ENCODE data around the gene GALT. TPM values are rescaled to one million over a fixed set of nuclear protein-coding genes. Genes with fewer than 3 reads are reported as not detected.

GALT gene
- total RNA-seq, 6 donors from 2014 or later = 33.4 to 141 (median 44.3) TPM

GRCh38 chr9:34684816-34685215, 38.3 kb downstream of the GALT start:
- H3K4me3 ChIP-seq = no peak overlapping the region
- DNase-seq = no peak
- H3K9me3 ChIP-seq = no peaks in the 10 kb centered on the region
- peaks cover 0 to 5% (median 0%) of the 10 kb centered on the region in 4 donors for H3K4me1 ChIP-seq
- H3K27me3 ChIP-seq = no peaks in the 10 kb centered on the region
- H3K27ac ChIP-seq = no peak overlapping the region
- TF ChIP-seq CTCF (IDR thresholded peaks at IDR 0.05) (no peak), POLR2A (IDR thresholded peaks at IDR 0.05) (no peak), POLR2AphosphoS5 (IDR thresholded peaks at IDR 0.05) (no peak), EP300 (IDR thresholded peaks at IDR 0.05) (no peak)
- peaks cover 0 to 4% (median 0%) of the 10 kb centered on the region in 4 donors for H3K36me3 ChIP-seq
- no peak for ATAC-seq (ENCODE audit: low FRiP score in 2 of 2)
- 90% methylated on average over 4 of the region's 4 CpGs for WGBS, 2 donors

GRCh38 chr9:34685591-34685990, 39.1 kb downstream of the GALT start:
- TF ChIP-seq POLR2AphosphoS5 (IDR thresholded peaks at IDR 0.05) (no peak), EP300 (IDR thresholded peaks at IDR 0.05) (no peak), CTCF (IDR thresholded peaks at IDR 0.05) (no peak), POLR2A (IDR thresholded peaks at IDR 0.05) (no peak)
- no peak for DNase-seq
- no peak for ATAC-seq (ENCODE audit: low FRiP score in 2 of 2)
- H3K27me3 ChIP-seq = no peaks in the 10 kb centered on the region
- H3K4me1 ChIP-seq = peaks cover 0 to 6% (median under 1%) of the 10 kb centered on the region in 4 donors
- WGBS, 2 donors = 84 to 89% methylated on average over 4 of the region's 4 CpGs
- peaks cover 0 to 4% (median 0%) of the 10 kb centered on the region in 4 donors for H3K36me3 ChIP-seq
- no peaks in the 10 kb centered on the region for H3K9me3 ChIP-seq
- no peak overlapping the region for H3K4me3 ChIP-seq
- no peak overlapping the region for H3K27ac ChIP-seq

GRCh38 chr9:34686231-34686630, 39.8 kb downstream of the GALT start:
- Histone ChIP-seq H3K9me3 (no peaks in the 10 kb centered on the region), H3K27me3 (no peaks in the 10 kb centered on the region), H3K4me1 (peaks cover 0 to 12% (median 3%) of the 10 kb centered on the region in 4 donors), H3K4me3 (no peak overlapping the region), H3K27ac (no peak overlapping the region), H3K36me3 (no peaks in the 10 kb centered on the region)
- DNase-seq (no peak), ATAC-seq (ENCODE audit: low FRiP score in 2 of 2) (peak in 1 of 2 donors; percentile 16)
- TF ChIP-seq POLR2AphosphoS5 (IDR thresholded peaks at IDR 0.05) (no peak), CTCF (IDR thresholded peaks at IDR 0.05) (no peak), POLR2A (IDR thresholded peaks at IDR 0.05) (no peak), EP300 (IDR thresholded peaks at IDR 0.05) (no peak)
- WGBS, 2 donors = 86 to 90% methylated on average over 5 of the region's 5 CpGs

DNA sequence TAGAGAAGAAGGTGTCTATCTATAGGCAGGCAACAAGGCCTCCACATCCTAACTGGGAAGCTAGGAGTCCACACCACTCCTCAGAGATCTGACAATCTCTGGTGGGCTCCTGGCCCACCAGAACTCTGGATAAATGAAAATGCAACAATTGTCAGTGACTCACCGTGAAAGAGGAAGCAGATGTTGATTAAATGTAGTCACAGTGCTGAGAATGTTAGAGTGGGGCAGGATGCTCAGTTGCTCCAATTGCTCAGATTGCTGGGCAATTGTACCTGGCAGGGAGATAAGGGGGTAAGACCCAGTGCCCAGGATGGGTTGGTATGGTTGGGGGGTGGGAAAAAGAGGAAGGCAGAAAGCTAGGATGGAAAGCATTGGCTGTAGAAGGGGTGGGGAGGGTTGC, 40.3 kb downstream of the GALT start:
- no peaks in the 10 kb centered on the region for H3K27me3 ChIP-seq
- no peak for ATAC-seq (ENCODE audit: low FRiP score in 2 of 2)
- no peaks in the 10 kb centered on the region for H3K36me3 ChIP-seq
- no peak overlapping the region for H3K27ac ChIP-seq
- H3K4me1 ChIP-seq = peaks cover 0 to 12% (median 3%) of the 10 kb centered on the region in 4 donors
- 27 to 46% methylated on average over 1 of the region's 1 CpG for WGBS, 2 donors
- H3K9me3 ChIP-seq = no peaks in the 10 kb centered on the region
- TF ChIP-seq POLR2A (IDR thresholded peaks at IDR 0.05) (no peak), EP300 (IDR thresholded peaks at IDR 0.05) (no peak), CTCF (IDR thresholded peaks at IDR 0.05) (no peak), POLR2AphosphoS5 (IDR thresholded peaks at IDR 0.05) (no peak)
- DNase-seq = no peak
- H3K4me3 ChIP-seq = no peak overlapping the region

GRCh38 chr9:34687276-34688030, 41.0 kb downstream of the GALT start:
- no peaks in the 10 kb centered on the region for H3K27me3 ChIP-seq
- H3K4me3 ChIP-seq = no peak overlapping the region
- DNase-seq (peak in 1 of 2 donors; percentile 35), ATAC-seq (ENCODE audit: low FRiP score in 2 of 2) (no peak)
- no peaks in the 10 kb centered on the region for H3K36me3 ChIP-seq
- H3K27ac ChIP-seq = no peak overlapping the region
- H3K4me1 ChIP-seq = peaks cover 0 to 12% (median 3%) of the 10 kb centered on the region in 4 donors
- no peaks in the 10 kb centered on the region for H3K9me3 ChIP-seq
- 89% methylated on average over 10 of the region's 10 CpGs for WGBS, 2 donors
- TF ChIP-seq EP300 (IDR thresholded peaks at IDR 0.05) = no peak
- no peak for TF ChIP-seq POLR2A (IDR thresholded peaks at IDR 0.05)

All from upper lobe of left lung (tissue), 6 donors.